Activated CD4-positive, alpha-beta T cell treated with anti-CD3 and anti-CD28 coated beads, Interleukin-2, amount 10 ng/mL, durations not matched to agents 7 days and 5 days (primary cell): ENCODE measurements around the gene RFWD3. TPM values are rescaled to one million over a fixed set of nuclear protein-coding genes. Genes with fewer than 3 reads are reported as not detected.

Source experiments
- CTCF ChIA-PET: fragments of 350-600 bp; sonication (Branson Sonifier 250); formaldehyde crosslinking; loops from one replicate; lab custom pipeline; 2021; ENCODE audit warnings: antibody characterized with exemption; lab: Charles Lee
- POLR2A ChIA-PET: fragments of 350-600 bp; sonication (Branson Sonifier 250); formaldehyde crosslinking; loops from one replicate; lab custom pipeline; 2021; ENCODE audit warnings: antibody characterized with exemption; lab: Charles Lee
- DNase-seq: peaks from one replicate; pipeline ENCODE4 v3.0.0-alpha.2; 2020
- H3K27ac Mint-ChIP-seq: one replicate; pipeline ENCODE4 v1.8.0; 2021; ENCODE audit warnings: mild to moderate bottlenecking, moderate library complexity, mixed read lengths
- H3K27me3 Mint-ChIP-seq: one replicate; pipeline ENCODE4 v1.8.0; 2021; ENCODE audit warnings: mixed read lengths
- H3K36me3 Mint-ChIP-seq: one replicate; pipeline ENCODE4 v1.8.0; 2021; ENCODE audit warnings: low read depth, mixed read lengths
- H3K4me1 Mint-ChIP-seq: one replicate; pipeline ENCODE4 v1.8.0; 2021; ENCODE audit warnings: mixed read lengths
- H3K4me3 Mint-ChIP-seq: one replicate; pipeline ENCODE4 v1.8.0; 2021; ENCODE audit warnings: mild to moderate bottlenecking, moderate library complexity, mixed read lengths
- H3K9me3 Mint-ChIP-seq: one replicate; pipeline ENCODE4 v1.8.0; 2021; ENCODE audit warnings: mixed read lengths
- total RNA-seq, 2 experiments: library from RNA; stranded (reverse); gene quantifications; one replicate each; pipeline ENCODE4 v1.2.3, GENCODE V29; 2021

Gene RFWD3
- total RNA-seq, 2 experiments from 2014 or later = 115 to 117 TPM

GRCh38 chr16:74635303-74635702 lies 31.4 kb downstream of the RFWD3 start:
- DNase-seq = no peak
- Mint-ChIP-seq H3K9me3 (no peaks in the 10 kb centered on the region), H3K4me1 (no peaks in the 10 kb centered on the region), H3K36me3 (peaks cover 52% of the 10 kb centered on the region), H3K27me3 (no peaks in the 10 kb centered on the region), H3K4me3 (no peak overlapping the region), H3K27ac (no peak overlapping the region)
- ChIA-PET CTCF (interaction anchor here (0.6 to 1.5 kb wide), 2 partner anchors 24 to 166 kb away, joined by 3 to 4 read pairs; no protein-coding TSS in a partner anchor), POLR2A (no interaction called here)

- no peak overlapping the region for H3K27ac Mint-ChIP-seq
- no peaks in the 10 kb centered on the region for H3K9me3 Mint-ChIP-seq
- ChIA-PET POLR2A (interaction anchor here (0.5 kb wide), 1 partner anchor 30 kb away, joined by 4 read pairs; no protein-coding TSS in a partner anchor), CTCF (interaction anchor here (0.8 kb wide), 1 partner anchor 38 kb away, joined by 3 read pairs; no protein-coding TSS in a partner anchor)
- peaks cover 2% of the 10 kb centered on the region for H3K4me1 Mint-ChIP-seq
- H3K4me3 Mint-ChIP-seq = no peak overlapping the region
- H3K36me3 Mint-ChIP-seq = peaks cover 65% of the 10 kb centered on the region
- DNase-seq = no peak
- H3K27me3 Mint-ChIP-seq = no peaks in the 10 kb centered on the region
Observed at GRCh38 chr16:74633686-74634085, 33.0 kb downstream of the RFWD3 start.

GRCh38 chr16:74627506-74628220 lies 39.0 kb downstream of the RFWD3 start:
- ChIA-PET CTCF (interaction anchor here (0.6 to 2.0 kb wide), 3 partner anchors 11 to 25 kb away, joined by 3 to 10 read pairs (median 3); no protein-coding TSS in a partner anchor), POLR2A (no interaction called here)
- no peaks in the 10 kb centered on the region for H3K27me3 Mint-ChIP-seq
- peak overlapping the region; percentile 38 for H3K27ac Mint-ChIP-seq
- H3K4me1 Mint-ChIP-seq = peaks cover 20% of the 10 kb centered on the region
- no peak overlapping the region for H3K4me3 Mint-ChIP-seq
- H3K9me3 Mint-ChIP-seq = no peaks in the 10 kb centered on the region
- no peak for DNase-seq
- peaks cover 77% of the 10 kb centered on the region for H3K36me3 Mint-ChIP-seq

GRCh38 chr16:74626741-74627416 lies 39.8 kb downstream of the RFWD3 start:
- CTCF ChIA-PET = interaction anchor here (1.0 to 2.3 kb wide), 2 partner anchors 12 to 26 kb away, joined by 3 to 10 read pairs; no protein-coding TSS in a partner anchor
- Mint-ChIP-seq H3K4me1 (peaks cover 20% of the 10 kb centered on the region), H3K27ac (no peak overlapping the region), H3K9me3 (no peaks in the 10 kb centered on the region), H3K36me3 (peaks cover 78% of the 10 kb centered on the region), H3K4me3 (no peak overlapping the region), H3K27me3 (no peaks in the 10 kb centered on the region)
- POLR2A ChIA-PET = no interaction called here
- DNase-seq = no peak

GRCh38 chr16:74625500-74626350 lies 41.0 kb downstream of the RFWD3 start:
- CTCF ChIA-PET = interaction anchor here (0.6 to 2.3 kb wide), 3 partner anchors 13 to 543 kb away, joined by 3 to 10 read pairs (median 3); no protein-coding TSS in a partner anchor
- H3K9me3 Mint-ChIP-seq = no peaks in the 10 kb centered on the region
- H3K36me3 Mint-ChIP-seq = peaks cover 81% of the 10 kb centered on the region
- no peak overlapping the region for H3K27ac Mint-ChIP-seq
- H3K4me1 Mint-ChIP-seq = peaks cover 23% of the 10 kb centered on the region
- H3K4me3 Mint-ChIP-seq = no peak overlapping the region
- DNase-seq = no peak
- POLR2A ChIA-PET = no interaction called here
- no peaks in the 10 kb centered on the region for H3K27me3 Mint-ChIP-seq

GRCh38 chr16:74623839-74624235 lies 42.8 kb downstream of the RFWD3 start:
- Mint-ChIP-seq H3K36me3 (peaks cover 71% of the 10 kb centered on the region), H3K9me3 (no peaks in the 10 kb centered on the region), H3K4me1 (peaks cover 21% of the 10 kb centered on the region), H3K27ac (no peak overlapping the region), H3K4me3 (no peak overlapping the region), H3K27me3 (no peaks in the 10 kb centered on the region)
- no peak for DNase-seq
- ChIA-PET CTCF (no interaction called here), POLR2A (no interaction called here)

GRCh38 chr16:74623214-74623838 lies 43.4 kb downstream of the RFWD3 start:
- CTCF ChIA-PET = no interaction called here
- POLR2A ChIA-PET = no interaction called here
- Mint-ChIP-seq H3K27me3 (no peaks in the 10 kb centered on the region), H3K9me3 (no peaks in the 10 kb centered on the region), H3K36me3 (peaks cover 67% of the 10 kb centered on the region), H3K27ac (no peak overlapping the region), H3K4me3 (no peak overlapping the region), H3K4me1 (peaks cover 19% of the 10 kb centered on the region)
- peak; percentile 18 for DNase-seq

GRCh38 chr16:74622005-74622404 lies 44.7 kb downstream of the RFWD3 start:
- POLR2A ChIA-PET = no interaction called here

GRCh38 chr16:74617206-74617788 lies 49.4 kb downstream of the RFWD3 start:
- no peak overlapping the region for H3K27ac Mint-ChIP-seq
- ChIA-PET POLR2A (no interaction called here), CTCF (interaction anchor here (1.0 kb wide), 1 partner anchor 39 kb away, joined by 5 read pairs; no protein-coding TSS in a partner anchor)
- H3K9me3 Mint-ChIP-seq = no peaks in the 10 kb centered on the region
- peaks cover 41% of the 10 kb centered on the region for H3K36me3 Mint-ChIP-seq
- H3K4me1 Mint-ChIP-seq = peaks cover 6% of the 10 kb centered on the region
- H3K4me3 Mint-ChIP-seq = no peak overlapping the region
- no peaks in the 10 kb centered on the region for H3K27me3 Mint-ChIP-seq
- no peak for DNase-seq

More at GRCh38 chr16:74622005-74622404, 44.7 kb downstream of the RFWD3 start:
- H3K4me3 Mint-ChIP-seq = no peak overlapping the region
- peaks cover 66% of the 10 kb centered on the region for H3K36me3 Mint-ChIP-seq
- no peak for DNase-seq
- no peaks in the 10 kb centered on the region for H3K9me3 Mint-ChIP-seq
- CTCF ChIA-PET = interaction anchor here (0.6 to 1.2 kb wide), 2 partner anchors 11 to 31 kb away, joined by 3 read pairs; no protein-coding TSS in a partner anchor
- H3K4me1 Mint-ChIP-seq = peaks cover 14% of the 10 kb centered on the region
- H3K27ac Mint-ChIP-seq = no peak overlapping the region
- no peaks in the 10 kb centered on the region for H3K27me3 Mint-ChIP-seq

GRCh38 chr16:74611721-74612120 lies 55.0 kb downstream of the RFWD3 start:
- Mint-ChIP-seq H3K4me3 (no peak overlapping the region), H3K9me3 (peaks cover 3% of the 10 kb centered on the region), H3K4me1 (peaks cover 26% of the 10 kb centered on the region), H3K27me3 (no peaks in the 10 kb centered on the region), H3K27ac (peak overlapping the region; percentile 41), H3K36me3 (peaks cover 20% of the 10 kb centered on the region)
- ChIA-PET POLR2A (no interaction called here), CTCF (no interaction called here)
- DNase-seq = no peak

- Mint-ChIP-seq H3K27ac (peak overlapping the region; percentile 89), H3K27me3 (no peaks in the 10 kb centered on the region), H3K9me3 (peaks cover 3% of the 10 kb centered on the region), H3K4me3 (peak overlapping the region; percentile 31), H3K4me1 (peaks cover 42% of the 10 kb centered on the region), H3K36me3 (peaks cover 28% of the 10 kb centered on the region)
- DNase-seq = peak; percentile 63
- ChIA-PET POLR2A (no interaction called here), CTCF (interaction anchor here (1.1 kb wide), 2 partner anchors 30 to 31 kb away, joined by 3 read pairs; no protein-coding TSS in a partner anchor)
Observed at GRCh38 chr16:74608944-74609343, 57.7 kb downstream of the RFWD3 start.
